Neural progenitor cell (in vitro differentiated cells): Measurements from ENCODE around the gene DSCAML1. TPM values are rescaled to one million over a fixed set of nuclear protein-coding genes. Genes with fewer than 3 reads are reported as not detected.
"Not testable (repeated sequence)": the region's sequence is repeated elsewhere in the genome, so short reads cannot be mapped to it uniquely, and the experiment has no call there.

Experiments used
- DNase-seq: peaks from one replicate; pipeline ENCODE4 v3.0.0-alpha.2; 2016; ENCODE audit warnings: low spot score
- H2AFZ ChIP-seq: fragments of 200-600 bp; sonication (generic); replicated peaks from 2 replicates; pipeline ENCODE4 v1.6.1; 2016; ENCODE audit warnings: antibody characterized with exemption
- H3F3A ChIP-seq: fragments of 200-600 bp; sonication (generic); 2 replicates; pipeline ENCODE4 v1.6.1; 2016; ENCODE audit warnings: antibody characterized with exemption, low read depth
- H3K27ac ChIP-seq: fragments of 200-600 bp; sonication (generic); 2 replicates; pipeline ENCODE4 v1.5.1; 2016; ENCODE audit warnings: mild to moderate bottlenecking
- H3K27me3 ChIP-seq: fragments of 200-600 bp; sonication (generic); 2 replicates; pipeline ENCODE4 v1.6.1; 2016; ENCODE audit warnings: mild to moderate bottlenecking, moderate library complexity
- H3K36me3 ChIP-seq: fragments of 200-600 bp; sonication (generic); 2 replicates; pipeline ENCODE4 v1.5.1; 2016
- H3K4me1 ChIP-seq: fragments of 200-600 bp; sonication (generic); 2 replicates; pipeline ENCODE4 v1.6.1; 2016; ENCODE audit warnings: mixed run types
- H3K4me2 ChIP-seq: fragments of 200-600 bp; sonication (generic); 2 replicates; pipeline ENCODE4 v1.6.1; 2016
- H3K4me3 ChIP-seq: fragments of 200-600 bp; sonication (generic); 2 replicates; pipeline ENCODE4 v1.5.1; 2016
- H3K79me2 ChIP-seq: fragments of 200-600 bp; sonication (generic); 2 replicates; pipeline ENCODE4 v1.6.1; 2016; ENCODE audit warnings: low read depth
- H3K9ac ChIP-seq: fragments of 200-600 bp; sonication (generic); 2 replicates; pipeline ENCODE4 v1.6.1; 2016
- H3K9me3 ChIP-seq: fragments of 200-600 bp; sonication (generic); 2 replicates; pipeline ENCODE4 v1.5.1; 2016; ENCODE audit warnings: low read depth
- H4K20me1 ChIP-seq: fragments of 200-600 bp; sonication (generic); 2 replicates; pipeline ENCODE4 v1.6.1; 2016; ENCODE audit warnings: low read depth
- H3K27ac Mint-ChIP-seq: 3 replicates; pipeline ENCODE4 v1.8.0; 2021; ENCODE audit warnings: mixed read lengths
- H3K27me3 Mint-ChIP-seq: 2 replicates; pipeline ENCODE4 v1.8.0; 2022; ENCODE audit warnings: low read depth, mild to moderate bottlenecking, inconsistent platforms, moderate library complexity, mixed read lengths; ENCODE audit not compliant: insufficient read depth
- H3K36me3 Mint-ChIP-seq: 3 replicates; pipeline ENCODE4 v1.8.0; 2021; ENCODE audit warnings: mixed read lengths
- H3K4me1 Mint-ChIP-seq: 3 replicates; pipeline ENCODE4 v1.8.0; 2021; ENCODE audit warnings: mixed read lengths
- H3K4me3 Mint-ChIP-seq: 3 replicates; pipeline ENCODE4 v1.8.0; 2021; ENCODE audit warnings: mild to moderate bottlenecking, moderate library complexity, mixed read lengths
- H3K9me3 Mint-ChIP-seq: 3 replicates; pipeline ENCODE4 v1.8.0; 2020; ENCODE audit warnings: mixed read lengths
- EZH2 ChIP-seq: fragments of 200-600 bp; sonication (generic); IDR thresholded peaks from 2 replicates; pipeline ENCODE4 v1.6.1; 2017; ENCODE audit warnings: antibody characterized with exemption, mild to moderate bottlenecking, moderate library complexity
- EZH2phosphoT487 ChIP-seq: fragments of 200-600 bp; sonication (generic); IDR thresholded peaks from 2 replicates; pipeline ENCODE4 v1.6.1; 2017; ENCODE audit warnings: antibody characterized with exemption
- total RNA-seq: library from RNA; depleted of rRNA; stranded (reverse); fragments of >200 nt; gene quantifications from 2 replicates; pipeline ENCODE4 v1.2.3, GENCODE V29; 2015; ENCODE audit warnings: low replicate concordance
- TF ChIP-seq, protein P1 (sequence below): fragments of 200-600 bp; sonication (generic); IDR thresholded peaks from 2 replicates; pipeline ENCODE4 v1.5.1; 2017; ENCODE audit warnings: antibody characterized with exemption, mild to moderate bottlenecking

Gene DSCAML1
- total RNA-seq, 1 donor from 2014 or later, result 0.06 TPM

DNA sequence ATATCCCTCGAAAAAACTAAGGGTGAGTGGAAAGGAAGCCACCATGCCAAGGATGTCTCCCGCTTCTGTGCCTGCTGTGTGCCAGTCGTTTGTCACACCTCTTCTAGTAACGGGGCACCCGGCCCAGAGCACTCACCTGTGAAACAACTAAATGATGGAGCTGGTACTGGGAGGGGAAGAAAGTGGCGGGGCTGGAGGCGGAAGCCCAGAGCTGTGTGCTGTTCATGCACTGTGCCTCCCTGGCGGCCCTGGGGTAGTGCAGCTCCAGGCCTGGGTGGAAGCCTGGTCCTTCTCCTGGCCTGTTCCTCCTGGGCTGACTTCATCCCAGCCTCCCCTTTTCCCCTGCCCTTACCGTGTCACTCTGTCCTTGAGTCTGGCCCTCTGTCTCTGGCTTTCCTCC, 339.2 kb downstream of the DSCAML1 start:
- H2AFZ ChIP-seq, result no peak overlapping the region
- peaks cover 22% of the 10 kb centered on the region for H3K9me3 Mint-ChIP-seq

DNA sequence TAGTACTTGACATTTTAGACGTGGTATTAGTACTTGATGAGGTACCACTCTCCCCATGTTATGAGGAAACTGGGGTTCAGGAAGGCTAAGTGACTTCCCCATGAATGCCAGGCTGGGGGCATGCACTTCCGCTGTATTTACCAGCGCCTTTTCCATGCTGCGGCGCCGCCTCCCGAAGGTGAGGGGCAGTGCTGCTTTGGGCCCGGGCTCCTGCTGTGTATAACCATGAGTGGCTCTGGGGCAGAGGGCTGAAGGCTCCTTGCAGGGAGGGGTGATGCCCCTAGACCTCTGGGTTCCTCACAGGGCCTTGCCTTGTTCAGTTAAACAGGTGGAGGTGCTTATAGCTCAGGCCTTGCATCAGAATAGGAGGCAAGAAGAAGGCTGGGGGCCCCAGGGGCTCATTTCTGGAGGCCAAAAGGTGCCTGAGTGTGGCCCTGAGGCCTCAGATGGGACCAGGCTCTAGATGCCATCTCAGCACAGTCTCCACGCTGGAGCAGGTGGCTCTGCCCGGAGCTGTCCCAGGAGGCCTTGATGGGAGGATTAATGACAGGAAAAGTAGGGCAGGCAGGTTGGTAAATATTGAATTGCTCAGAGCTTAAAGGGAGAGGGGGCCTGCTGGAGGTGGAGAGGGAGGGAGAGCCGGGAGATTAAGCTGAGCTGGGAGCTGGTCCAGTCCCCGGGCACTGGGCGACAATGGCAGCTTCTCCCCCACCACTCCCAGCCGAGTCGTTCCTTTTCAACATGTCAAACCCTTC, 339.8 kb downstream of the DSCAML1 start:
- H3K4me3 Mint-ChIP-seq, result no peak overlapping the region
- no peaks in the 10 kb centered on the region for H3K36me3 Mint-ChIP-seq
- Histone ChIP-seq H3K4me1 (no peaks in the 10 kb centered on the region), H4K20me1 (no peaks in the 10 kb centered on the region), H3K4me2 (no peak overlapping the region), H3F3A (no peaks in the 10 kb centered on the region), H3K4me3 (no peak overlapping the region), H3K79me2 (no peaks in the 10 kb centered on the region), H3K9me3 (peaks cover 3% of the 10 kb centered on the region), H3K27me3 (no peaks in the 10 kb centered on the region), H2AFZ (no peak overlapping the region), H3K27ac (no peak overlapping the region), H3K36me3 (no peaks in the 10 kb centered on the region), H3K9ac (no peak overlapping the region)
- H3K27me3 Mint-ChIP-seq, result peaks cover 10% of the 10 kb centered on the region
- H3K4me1 Mint-ChIP-seq, result peaks cover 10% of the 10 kb centered on the region
- no peak for TF ChIP-seq EZH2
- no peak for TF ChIP-seq EZH2phosphoT487
- TF ChIP-seq, protein P1, sequence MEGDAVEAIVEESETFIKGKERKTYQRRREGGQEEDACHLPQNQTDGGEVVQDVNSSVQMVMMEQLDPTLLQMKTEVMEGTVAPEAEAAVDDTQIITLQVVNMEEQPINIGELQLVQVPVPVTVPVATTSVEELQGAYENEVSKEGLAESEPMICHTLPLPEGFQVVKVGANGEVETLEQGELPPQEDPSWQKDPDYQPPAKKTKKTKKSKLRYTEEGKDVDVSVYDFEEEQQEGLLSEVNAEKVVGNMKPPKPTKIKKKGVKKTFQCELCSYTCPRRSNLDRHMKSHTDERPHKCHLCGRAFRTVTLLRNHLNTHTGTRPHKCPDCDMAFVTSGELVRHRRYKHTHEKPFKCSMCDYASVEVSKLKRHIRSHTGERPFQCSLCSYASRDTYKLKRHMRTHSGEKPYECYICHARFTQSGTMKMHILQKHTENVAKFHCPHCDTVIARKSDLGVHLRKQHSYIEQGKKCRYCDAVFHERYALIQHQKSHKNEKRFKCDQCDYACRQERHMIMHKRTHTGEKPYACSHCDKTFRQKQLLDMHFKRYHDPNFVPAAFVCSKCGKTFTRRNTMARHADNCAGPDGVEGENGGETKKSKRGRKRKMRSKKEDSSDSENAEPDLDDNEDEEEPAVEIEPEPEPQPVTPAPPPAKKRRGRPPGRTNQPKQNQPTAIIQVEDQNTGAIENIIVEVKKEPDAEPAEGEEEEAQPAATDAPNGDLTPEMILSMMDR, result no peak
- H3K9me3 Mint-ChIP-seq, result peaks cover 22% of the 10 kb centered on the region
- H3K27ac Mint-ChIP-seq, result no peak overlapping the region
- DNase-seq, result no peak

More for the DNA sequence above, 339.2 kb downstream of the DSCAML1 start:
- Histone ChIP-seq H3K9me3 (peaks cover 3% of the 10 kb centered on the region), H3K36me3 (no peaks in the 10 kb centered on the region), H3K27me3 (no peaks in the 10 kb centered on the region), H3K9ac (no peak overlapping the region), H3K4me1 (no peaks in the 10 kb centered on the region), H3K4me2 (no peak overlapping the region), H3F3A (no peaks in the 10 kb centered on the region), H4K20me1 (no peaks in the 10 kb centered on the region), H3K27ac (no peak overlapping the region), H3K79me2 (no peaks in the 10 kb centered on the region), H3K4me3 (no peak overlapping the region)
- Mint-ChIP-seq H3K36me3 (no peaks in the 10 kb centered on the region), H3K27ac (peak overlapping the region; percentile 60), H3K4me1 (peaks cover 10% of the 10 kb centered on the region), H3K27me3 (peaks cover 9% of the 10 kb centered on the region), H3K4me3 (no peak overlapping the region)
- no peak for DNase-seq
- TF ChIP-seq EZH2phosphoT487, result no peak
- no peak for TF ChIP-seq EZH2
- TF ChIP-seq, protein P1, result no peak

DNA sequence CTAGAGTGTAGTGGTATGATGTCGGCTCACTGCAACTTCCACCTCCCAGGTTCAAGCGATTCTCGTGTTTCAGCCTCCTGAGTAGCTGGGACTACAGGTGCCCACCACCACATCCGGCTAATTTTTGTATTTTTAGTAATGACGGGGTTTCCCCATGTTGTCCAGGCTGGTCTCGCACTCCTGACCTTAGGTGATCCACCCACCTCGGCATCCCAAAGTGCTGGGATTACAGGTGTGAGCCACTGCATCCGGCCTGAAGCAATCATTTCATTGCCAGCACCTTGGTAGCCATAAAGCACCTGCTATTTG, 340.3 kb downstream of the DSCAML1 start:
- H3K27me3 ChIP-seq, H4K20me1 ChIP-seq, H3K36me3 Mint-ChIP-seq, H3K4me3 ChIP-seq, H3K9ac ChIP-seq, H3K9me3 ChIP-seq, H3K79me2 ChIP-seq, DNase-seq, H3F3A ChIP-seq, H3K27ac ChIP-seq, H2AFZ ChIP-seq, H3K27me3 Mint-ChIP-seq, H3K27ac Mint-ChIP-seq, H3K4me3 Mint-ChIP-seq, H3K4me1 Mint-ChIP-seq, H3K4me1 ChIP-seq, H3K36me3 ChIP-seq, H3K4me2 ChIP-seq: not testable (repeated sequence)
- H3K9me3 Mint-ChIP-seq, result peaks cover 22% of the 10 kb centered on the region

DNA sequence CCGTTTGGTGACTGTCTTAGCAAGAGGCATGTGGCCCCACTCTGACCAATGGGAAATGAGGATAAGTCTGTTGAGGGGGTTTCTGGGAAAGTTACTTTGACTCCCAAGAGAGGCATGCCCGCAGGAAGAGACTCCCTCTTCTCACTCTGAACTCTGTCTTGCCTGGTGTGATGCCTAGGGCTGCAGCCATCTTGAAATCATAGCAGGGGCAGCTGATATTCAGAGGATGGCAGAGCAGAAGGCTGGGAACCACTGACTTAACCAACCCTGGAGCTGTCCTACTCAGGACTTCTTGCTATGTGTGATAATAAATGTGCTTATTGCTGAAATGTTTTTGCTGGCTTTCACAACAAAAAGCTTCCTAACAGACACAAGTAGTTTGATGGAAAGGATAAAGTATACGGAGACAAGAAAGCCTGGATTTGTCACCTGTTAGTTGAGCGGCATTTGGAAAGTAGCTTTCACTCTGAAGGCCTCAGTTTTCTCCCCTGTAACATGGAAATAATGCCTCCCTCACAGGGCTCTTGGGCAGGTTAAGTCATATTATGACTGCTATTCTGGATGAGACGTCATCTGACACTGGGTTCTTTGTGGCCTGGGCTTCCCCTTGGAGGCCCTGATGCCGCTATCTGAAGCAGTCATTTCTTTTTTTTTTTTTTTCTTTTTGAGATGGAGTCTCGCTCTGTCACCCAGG, 340.8 kb downstream of the DSCAML1 start:
- peaks cover 10% of the 10 kb centered on the region for H3K27me3 Mint-ChIP-seq
- no peaks in the 10 kb centered on the region for H4K20me1 ChIP-seq
- no peaks in the 10 kb centered on the region for H3K4me1 ChIP-seq
- TF ChIP-seq EZH2phosphoT487, result no peak
- no peak for TF ChIP-seq EZH2
- TF ChIP-seq, protein P1, result no peak
- no peak overlapping the region for H3K4me3 ChIP-seq
- no peak overlapping the region for H2AFZ ChIP-seq
- no peaks in the 10 kb centered on the region for H3K27me3 ChIP-seq
- peaks cover 22% of the 10 kb centered on the region for H3K9me3 Mint-ChIP-seq
- H3K9ac ChIP-seq, result no peak overlapping the region
- H3K4me1 Mint-ChIP-seq, result peaks cover 10% of the 10 kb centered on the region
- no peak for DNase-seq
- H3K27ac Mint-ChIP-seq, result no peak overlapping the region
- H3K79me2 ChIP-seq, result no peaks in the 10 kb centered on the region
- H3K4me3 Mint-ChIP-seq, result no peak overlapping the region
- H3F3A ChIP-seq, result no peaks in the 10 kb centered on the region
- peaks cover 3% of the 10 kb centered on the region for H3K9me3 ChIP-seq
- H3K4me2 ChIP-seq, result no peak overlapping the region
- H3K27ac ChIP-seq, result no peak overlapping the region
- no peaks in the 10 kb centered on the region for H3K36me3 ChIP-seq
- H3K36me3 Mint-ChIP-seq, result no peaks in the 10 kb centered on the region
